Progenitor cell of endocrine pancreas (in vitro differentiated cells): ENCODE results near the gene DMPK. TPM values are rescaled to one million over a fixed set of nuclear protein-coding genes. Genes with fewer than 3 reads are reported as not detected.

Source experiments
- DNase-seq: peaks from one replicate; pipeline ENCODE4 v3.0.0; 2021; ENCODE audit warnings: low spot score; ENCODE audit not compliant: unreplicated experiment
- H3K27ac Mint-ChIP-seq: 2 replicates; pipeline ENCODE4 v1.8.0; 2021; ENCODE audit warnings: mild to moderate bottlenecking, moderate library complexity, mixed read lengths
- H3K27me3 Mint-ChIP-seq: 2 replicates; pipeline ENCODE4 v1.8.0; 2021; ENCODE audit warnings: mixed read lengths
- H3K36me3 Mint-ChIP-seq: 2 replicates; pipeline ENCODE4 v1.8.0; 2022; ENCODE audit warnings: mixed read lengths; ENCODE audit not compliant: insufficient read depth
- H3K4me1 Mint-ChIP-seq: 2 replicates; pipeline ENCODE4 v1.8.0; 2021; ENCODE audit warnings: low read depth, mixed read lengths
- H3K4me3 Mint-ChIP-seq: 2 replicates; pipeline ENCODE4 v1.8.0; 2021; ENCODE audit warnings: low read depth, mild to moderate bottlenecking, moderate library complexity, mixed read lengths
- H3K9me3 Mint-ChIP-seq: 2 replicates; pipeline ENCODE4 v1.8.0; 2021; ENCODE audit warnings: low read depth, mixed read lengths
- CTCF ChIP-seq: fragments of 200-600 bp; sonication (generic); IDR thresholded peaks from one replicate; pipeline ENCODE4 v1.5.0; 2021; ENCODE audit warnings: antibody characterized with exemption, mild to moderate bottlenecking; ENCODE audit not compliant: unreplicated experiment
- total RNA-seq: library from RNA; stranded (reverse); gene quantifications from 2 replicates; pipeline ENCODE4 v1.2.1, GENCODE V29; 2021

The DMPK gene
- total RNA-seq, 1 donor from 2014 or later, result 122 TPM

GRCh38 chr19:45798995-45799517, 16.8 kb upstream of the DMPK start:
- Mint-ChIP-seq H3K9me3 (no peaks in the 10 kb centered on the region), H3K27ac (no peak overlapping the region)
- peak; percentile 86 for TF ChIP-seq CTCF

GRCh38 chr19:45794627-45795026, 12.3 kb upstream of the DMPK start:
- H3K4me1 Mint-ChIP-seq, result peaks cover 23% of the 10 kb centered on the region
- no peak overlapping the region for H3K27ac Mint-ChIP-seq
- TF ChIP-seq CTCF, result no peak
- H3K36me3 Mint-ChIP-seq, result no peaks in the 10 kb centered on the region
- DNase-seq, result no peak
- H3K9me3 Mint-ChIP-seq, result no peaks in the 10 kb centered on the region
- peaks cover 7% of the 10 kb centered on the region for H3K27me3 Mint-ChIP-seq
- H3K4me3 Mint-ChIP-seq, result no peak overlapping the region

More at GRCh38 chr19:45798995-45799517, 16.8 kb upstream of the DMPK start:
- H3K27me3 Mint-ChIP-seq, result peaks cover 10% of the 10 kb centered on the region
- peak; percentile 54 for DNase-seq
- H3K4me3 Mint-ChIP-seq, result no peak overlapping the region
- peaks cover 4% of the 10 kb centered on the region for H3K4me1 Mint-ChIP-seq
- no peaks in the 10 kb centered on the region for H3K36me3 Mint-ChIP-seq

GRCh38 chr19:45793876-45794275, 11.6 kb upstream of the DMPK start:
- peaks cover 4% of the 10 kb centered on the region for H3K27me3 Mint-ChIP-seq
- peak overlapping the region; percentile 52 for H3K4me3 Mint-ChIP-seq

GRCh38 chr19:45793178-45793564, 10.9 kb upstream of the DMPK start:
- Mint-ChIP-seq H3K27ac (peak overlapping the region; percentile 1), H3K36me3 (peaks cover 9% of the 10 kb centered on the region)

More at GRCh38 chr19:45793876-45794275, 11.6 kb upstream of the DMPK start:
- peaks cover 3% of the 10 kb centered on the region for H3K36me3 Mint-ChIP-seq
- no peaks in the 10 kb centered on the region for H3K9me3 Mint-ChIP-seq
- peaks cover 19% of the 10 kb centered on the region for H3K4me1 Mint-ChIP-seq
- TF ChIP-seq CTCF, result no peak
- H3K27ac Mint-ChIP-seq, result peak overlapping the region; percentile 63
- DNase-seq, result no peak

GRCh38 chr19:45792470-45793177, 10.3 kb upstream of the DMPK start, which contains the start of gene DMWD:
TSS of gene DMWD (minus strand) at chr19:45792845. CDS start at chr19:45792756, 89 bp downstream.
- H3K36me3 Mint-ChIP-seq, result peaks cover 12% of the 10 kb centered on the region
- no peak for TF ChIP-seq CTCF

More at GRCh38 chr19:45793178-45793564, 10.9 kb upstream of the DMPK start:
- peaks cover 19% of the 10 kb centered on the region for H3K4me1 Mint-ChIP-seq
- H3K27me3 Mint-ChIP-seq, result peaks cover 4% of the 10 kb centered on the region
- TF ChIP-seq CTCF, result no peak
- no peak for DNase-seq
- H3K4me3 Mint-ChIP-seq, result peak overlapping the region; percentile 71
- no peaks in the 10 kb centered on the region for H3K9me3 Mint-ChIP-seq

More at GRCh38 chr19:45792470-45793177, 10.3 kb upstream of the DMPK start, which contains the start of gene DMWD:
- Mint-ChIP-seq H3K4me1 (peaks cover 19% of the 10 kb centered on the region), H3K27me3 (peaks cover 4% of the 10 kb centered on the region), H3K9me3 (no peaks in the 10 kb centered on the region), H3K4me3 (peak within 1 kb of the TSS; percentile 92), H3K27ac (peak within 1 kb of the TSS; percentile 90)
- peak; percentile 100 for DNase-seq
